SU-DHL-6 (cell line): ENCODE data around the gene RANBP3.

Experiments used
- H2AFZ ChIP-seq: fragments of 200-600 bp; sonication (generic); 2 replicates; pipeline ENCODE4 v1.6.1; 2014; ENCODE audit warnings: low read depth, mild to moderate bottlenecking, moderate library complexity, mixed read lengths, antibody characterized with exemption, low read length; ENCODE audit not compliant: severe bottlenecking
- H3F3A ChIP-seq: fragments of 200-600 bp; shearing (Covaris generic); 2 replicates; pipeline ENCODE4 v1.6.0; 2016; ENCODE audit warnings: antibody characterized with exemption, mild to moderate bottlenecking; ENCODE audit not compliant: insufficient read depth
- H3K27ac ChIP-seq: fragments of 200-600 bp; sonication (generic); 2 replicates; pipeline ENCODE4 v1.5.1; 2016; ENCODE audit warnings: low read depth, mild to moderate bottlenecking, low read length, moderate library complexity, mixed read lengths
- H3K27me3 ChIP-seq: fragments of 200-600 bp; sonication (generic), shearing (Covaris generic); 2 replicates; pipeline ENCODE4 v1.6.0; 2014; ENCODE audit warnings: mild to moderate bottlenecking, low read length
- H3K36me3 ChIP-seq: fragments of 200-600 bp; sonication (generic); 2 replicates; pipeline ENCODE4 v1.6.1; 2014; ENCODE audit warnings: mild to moderate bottlenecking, low read length, mixed read lengths
- H3K4me2 ChIP-seq: fragments of 300-600, 200-600 bp; shearing (Covaris generic), sonication (generic); 2 replicates; pipeline ENCODE4 v1.6.0; 2014; ENCODE audit warnings: low read length, low read depth, mild to moderate bottlenecking; ENCODE audit not compliant: poor library complexity, severe bottlenecking
- H3K4me3 ChIP-seq: fragments of 200-600 bp; sonication (generic); 2 replicates; pipeline ENCODE4 v1.5.1; 2014; ENCODE audit warnings: antibody characterized with exemption, low read length, mild to moderate bottlenecking, mixed read lengths; ENCODE audit not compliant: insufficient read depth, poor library complexity, severe bottlenecking
- H3K79me2 ChIP-seq: fragments of 200-600 bp; sonication (generic); 2 replicates; pipeline ENCODE4 v1.6.1; 2014; ENCODE audit warnings: mild to moderate bottlenecking, low read length, moderate library complexity; ENCODE audit not compliant: insufficient read depth
- H3K9ac ChIP-seq: fragments of 200-600 bp; sonication (generic); 2 replicates; pipeline ENCODE4 v1.7.0; 2014; ENCODE audit warnings: mild to moderate bottlenecking, low read length
- H3K9me2 ChIP-seq: fragments of 200-600 bp; sonication (generic); replicated peaks from 2 replicates; pipeline ENCODE4 v1.6.1; 2014; ENCODE audit warnings: low read length; ENCODE audit not compliant: insufficient read depth
- H3K9me3 ChIP-seq: fragments of 200-600 bp; sonication (generic); 2 replicates; pipeline ENCODE4 v1.6.1; 2014; ENCODE audit warnings: low read length, mixed read lengths; ENCODE audit not compliant: insufficient read depth
- H4K20me1 ChIP-seq: fragments of 200-600 bp; sonication (generic); 2 replicates; pipeline ENCODE4 v1.6.1; 2014; ENCODE audit warnings: low read depth, mild to moderate bottlenecking, antibody characterized with exemption, low read length, moderate library complexity, mixed read lengths
- CTCF ChIP-seq: fragments of 200-600 bp; sonication (generic); IDR thresholded peaks from one replicate; pipeline ENCODE4 v1.5.1; 2017; ENCODE audit warnings: antibody characterized with exemption, mild to moderate bottlenecking, low read length, moderate library complexity; ENCODE audit not compliant: insufficient read depth, poor library complexity, severe bottlenecking
- EZH2phosphoT487 ChIP-seq: fragments of 200-600 bp; sonication (generic), shearing (Covaris generic); conservative IDR thresholded peaks from 2 replicates; pipeline ENCODE4 v1.6.1; 2018; ENCODE audit warnings: mild to moderate bottlenecking, antibody characterized with exemption, low read length, moderate library complexity, mixed read lengths

Gene RANBP3

GRCh38 chr19:6014551-6015135 lies 36.7 kb upstream of the RANBP3 start:
- no peak overlapping the region for H2AFZ ChIP-seq
- no peaks in the 10 kb centered on the region for H3K27me3 ChIP-seq
- no peaks in the 10 kb centered on the region for H4K20me1 ChIP-seq
- no peaks in the 10 kb centered on the region for H3K9me3 ChIP-seq
- H3K4me3 ChIP-seq = no peak overlapping the region
- H3F3A ChIP-seq = no peaks in the 10 kb centered on the region
- no peak for TF ChIP-seq EZH2phosphoT487
- TF ChIP-seq CTCF = no peak
- no peak overlapping the region for H3K27ac ChIP-seq
- no peaks in the 10 kb centered on the region for H3K9me2 ChIP-seq
- H3K9ac ChIP-seq = no peak overlapping the region
- no peaks in the 10 kb centered on the region for H3K79me2 ChIP-seq
- no peak overlapping the region for H3K4me2 ChIP-seq
- no peaks in the 10 kb centered on the region for H3K36me3 ChIP-seq

- Histone ChIP-seq H3K9me3 (no peaks in the 10 kb centered on the region), H3K36me3 (no peaks in the 10 kb centered on the region), H3F3A (no peaks in the 10 kb centered on the region), H3K27ac (no peak overlapping the region), H2AFZ (no peak overlapping the region), H3K4me2 (no peak overlapping the region), H3K27me3 (no peaks in the 10 kb centered on the region), H4K20me1 (no peaks in the 10 kb centered on the region), H3K9me2 (no peaks in the 10 kb centered on the region), H3K79me2 (no peaks in the 10 kb centered on the region), H3K4me3 (no peak overlapping the region), H3K9ac (no peak overlapping the region)
- no peak for TF ChIP-seq EZH2phosphoT487
- no peak for TF ChIP-seq CTCF
Measured at GRCh38 chr19:6012426-6013170, 34.7 kb upstream of the RANBP3 start.

GRCh38 chr19:6011794-6012193 lies 33.9 kb upstream of the RANBP3 start:
- no peak overlapping the region for H2AFZ ChIP-seq
- no peaks in the 10 kb centered on the region for H3K36me3 ChIP-seq
- H3K4me2 ChIP-seq = no peak overlapping the region
- no peaks in the 10 kb centered on the region for H4K20me1 ChIP-seq
- H3K27ac ChIP-seq = no peak overlapping the region
- no peaks in the 10 kb centered on the region for H3K9me3 ChIP-seq
- H3K9ac ChIP-seq = no peak overlapping the region
- TF ChIP-seq EZH2phosphoT487 (no peak), CTCF (no peak)
- no peaks in the 10 kb centered on the region for H3K27me3 ChIP-seq
- H3K79me2 ChIP-seq = no peaks in the 10 kb centered on the region
- H3F3A ChIP-seq = no peaks in the 10 kb centered on the region
- H3K4me3 ChIP-seq = no peak overlapping the region
- H3K9me2 ChIP-seq = no peaks in the 10 kb centered on the region
